HCT116 (cell line): ENCODE data around the gene WFDC5. TPM values are rescaled to one million over a fixed set of nuclear protein-coding genes. Genes with fewer than 3 reads are reported as not detected.
A peak's percentile ranks its signal among the peaks of the same experiment; 100 is the strongest.

ENCODE experiments used
- ATAC-seq: fragments of 200-7000 bp; cut with Tn5 transposase; 2 replicates; pipeline ENCODE4 v1.9.1; 2020; ENCODE audit warnings: mild to moderate bottlenecking, moderate library complexity
- BruUV-seq: library from RNA; stranded (reverse); fragments of 400-500 nt; replicated peaks from 2 replicates; lab custom pipeline; 2021; lab: Mats Ljungman, UMichigan
- CTCF ChIA-PET: fragments of 300-600 bp; sonication (Branson Sonifier 250); formaldehyde crosslinking; loops from one replicate; lab custom pipeline; 2021; ENCODE audit warnings: antibody characterized with exemption; lab: Charles Lee
- POLR2A ChIA-PET: fragments of 300-600, 350-600 bp; sonication (Branson Sonifier 250); formaldehyde crosslinking; loops from one replicate; lab custom pipeline; 2021; ENCODE audit warnings: antibody characterized with exemption; lab: Charles Lee
- RAD21 ChIA-PET, 2 experiments: fragments of 300-600 bp; sonication (Branson Sonifier 250); formaldehyde crosslinking; loops; one replicate each; lab custom pipeline; 2023; ENCODE audit warnings: low total read pairs in 2 of 2; ENCODE audit not compliant: uncharacterized antibody in 2 of 2, unreplicated experiment in 2 of 2, low non-redundant PET in 1 of 2; lab: Charles Lee
- DNase-seq: peaks from one replicate; pipeline ENCODE4 v3.0.0-alpha.2; 2010; ENCODE audit warnings: low read depth, low spot score
- H2AFZ ChIP-seq: fragments of 200-600 bp; shearing (Covaris generic), sonication (generic); 2 replicates; pipeline ENCODE4 v1.6.1; 2017; ENCODE audit warnings: low read depth, mixed run types, mixed read lengths, antibody characterized with exemption, low read length; ENCODE audit not compliant: poor library complexity, severe bottlenecking
- H3K27ac ChIP-seq: 2 replicates; pipeline ENCODE4 v1.5.1; 2012; ENCODE audit warnings: low read depth, low read length
- H3K27me3 ChIP-seq: fragments of 200-600 bp; sonication (generic); 2 replicates; pipeline ENCODE4 v1.6.1; 2016; ENCODE audit warnings: mixed run types, low read length, mixed read lengths; ENCODE audit not compliant: insufficient read depth
- H3K36me3 ChIP-seq, 2 experiments: fragments of 200-500 bp in 1 of 2; fragments of 200-600 bp in 1 of 2; sonication (Bioruptor generic) in 1 of 2; sonication (generic) in 1 of 2; 2 replicates each; pipeline versions ENCODE4 v1.5.1 to v1.6.1; 2014 to 2016; ENCODE audit warnings: low read length in 2 of 2, inconsistent platforms in 1 of 2, mixed read lengths in 1 of 2, mixed run types in 1 of 2; ENCODE audit not compliant: insufficient read depth in 2 of 2, control insufficient read depth in 1 of 2
- H3K4me1 ChIP-seq, 2 experiments: fragments of 200-600 bp in 1 of 2; sonication (generic) in 1 of 2; 2 replicates each; pipeline versions ENCODE4 v1.5.1 to v1.6.1; 2012 to 2017; ENCODE audit warnings: low read length in 2 of 2, inconsistent platforms in 1 of 2, mild to moderate bottlenecking in 1 of 2, mixed read lengths in 1 of 2, mixed run types in 1 of 2, moderate library complexity in 1 of 2; ENCODE audit not compliant: insufficient read depth in 2 of 2, control insufficient read depth in 1 of 2
- H3K4me2 ChIP-seq: fragments of 200-600 bp; sonication (generic); 2 replicates; pipeline ENCODE4 v1.6.1; 2017; ENCODE audit warnings: mixed run types, low read length, mixed read lengths
- H3K4me3 ChIP-seq, 2 experiments: fragments of 200-600 bp in 1 of 2; sonication (generic) in 1 of 2; replicated peaks in 1 of 2; 2 replicates each; pipeline ENCODE4 v1.5.1; 2011 to 2016; ENCODE audit warnings: low read length in 2 of 2, control low read depth in 1 of 2, low read depth in 1 of 2, mild to moderate bottlenecking in 1 of 2, mixed read lengths in 1 of 2, mixed run types in 1 of 2
- H3K79me2 ChIP-seq: fragments of 200-600 bp; sonication (generic); 2 replicates; pipeline ENCODE4 v1.6.1; 2017; ENCODE audit warnings: mild to moderate bottlenecking, mixed run types, low read length, moderate library complexity, mixed read lengths; ENCODE audit not compliant: insufficient read depth
- H3K9ac ChIP-seq: fragments of 200-600 bp; sonication (generic); 2 replicates; pipeline ENCODE4 v1.6.1; 2016; ENCODE audit warnings: low read length, mixed read lengths
- H3K9me2 ChIP-seq: fragments of 200-600 bp; sonication (generic), shearing (Covaris generic); 2 replicates; pipeline ENCODE4 v1.6.1; 2017; ENCODE audit warnings: mixed run types, mild to moderate bottlenecking, moderate library complexity; ENCODE audit not compliant: insufficient read depth
- H3K9me3 ChIP-seq, 2 experiments: fragments of 200-500 bp in 1 of 2; fragments of 200-600 bp in 1 of 2; sonication (Bioruptor generic) in 1 of 2; sonication (generic) in 1 of 2; 2 replicates each; pipeline ENCODE4 v1.6.1; 2014 to 2017; ENCODE audit warnings: low read length in 2 of 2, mixed read lengths in 2 of 2, inconsistent platforms in 1 of 2, low read depth in 1 of 2, mild to moderate bottlenecking in 1 of 2, mixed run types in 1 of 2, moderate library complexity in 1 of 2; ENCODE audit not compliant: control insufficient read depth in 1 of 2, insufficient read depth in 1 of 2
- H4K20me1 ChIP-seq: fragments of 200-600 bp; sonication (generic), shearing (Covaris generic); 2 replicates; pipeline ENCODE4 v1.6.1; 2017; ENCODE audit warnings: mixed run types, mild to moderate bottlenecking, moderate library complexity; ENCODE audit not compliant: insufficient read depth
- ATF3 ChIP-seq: IDR thresholded peaks from 2 replicates; pipeline ENCODE4 v1.6.1; 2012
- CTCF ChIP-seq, 3 experiments: fragments of 200-600 bp in 1 of 3; sonication (generic) in 1 of 3; IDR thresholded peaks in 2 of 3; conservative IDR thresholded peaks in 1 of 3; 2 replicates each; pipeline ENCODE4 v1.5.1; 2012 to 2017; ENCODE audit warnings: low read depth in 2 of 3, low read length in 2 of 3, antibody characterized with exemption in 1 of 3, borderline replicate concordance in 1 of 3, control low read depth in 1 of 3, mild to moderate bottlenecking in 1 of 3, mixed read lengths in 1 of 3, mixed run types in 1 of 3, moderate library complexity in 1 of 3; ENCODE audit not compliant: insufficient read depth in 1 of 3
- EZH2 ChIP-seq: fragments of 200-600 bp; sonication (generic); IDR thresholded peaks from 2 replicates; pipeline ENCODE4 v1.6.1; 2017; ENCODE audit warnings: antibody characterized with exemption, mixed run types
- EZH2phosphoT487 ChIP-seq: fragments of 200-600 bp; IDR thresholded peaks from 2 replicates; pipeline ENCODE4 v1.6.1; 2018; ENCODE audit warnings: antibody characterized with exemption, borderline replicate concordance
- FOSL1 ChIP-seq: IDR thresholded peaks from 2 replicates; pipeline ENCODE4 v1.6.1; 2012; ENCODE audit warnings: low read depth
- POLR2AphosphoS5 ChIP-seq: IDR thresholded peaks from 2 replicates; pipeline ENCODE4 v1.6.1; 2011; ENCODE audit warnings: mild to moderate bottlenecking, low read depth, low read length, moderate library complexity
- REST ChIP-seq: IDR thresholded peaks from 2 replicates; pipeline ENCODE4 v1.6.1; 2012; ENCODE audit warnings: low read depth
- SIN3A ChIP-seq: IDR thresholded peaks from 2 replicates; pipeline ENCODE4 v1.6.1; 2012; ENCODE audit warnings: low read depth
- YY1 ChIP-seq: IDR thresholded peaks from 2 replicates; pipeline ENCODE4 v1.6.1; 2011; ENCODE audit warnings: low read length, low read depth, moderate library complexity, mild to moderate bottlenecking; ENCODE audit not compliant: insufficient replicate concordance; ENCODE audit errors: extremely low read depth
- intact Hi-C: fragments of 100-400 bp; cut with micrococcal nuclease; formaldehyde crosslinking; loops from 2 replicates; pipeline ENCODE4 v1.10.0; 2022
- total RNA-seq: library from RNA; stranded (reverse); gene quantifications from one replicate; pipeline ENCODE4 v1.2.1, GENCODE V29; 2021; ENCODE audit not compliant: unreplicated experiment

Gene WFDC5
- total RNA-seq, 1 experiment from 2014 or later, result not detected

- intact Hi-C loops, result no loop called here
- ChIA-PET POLR2A (no interaction called here), RAD21 (no interaction called here), CTCF (no interaction called here)
- no peak overlapping the region for H3K9ac ChIP-seq
- H3K4me2 ChIP-seq, result no peak overlapping the region
- H3K36me3 ChIP-seq, result peaks cover 0 to 10% of the 10 kb centered on the region in 2 experiments; a peak in 1 of 4 replicates
- no peaks in the 10 kb centered on the region for H3K27me3 ChIP-seq
- no peaks in the 10 kb centered on the region for H4K20me1 ChIP-seq
- H3K9me2 ChIP-seq, result no peaks in the 10 kb centered on the region
- no peak for TF ChIP-seq EZH2phosphoT487
- TF ChIP-seq SIN3A, result no peak
- TF ChIP-seq CTCF (IDR thresholded peaks at IDR 0.05 in 2 of 3, conservative IDR thresholded peaks at IDR 0.05 in 1 of 3; ENCODE audit: borderline replicate concordance in 1 of 3, insufficient read depth in 1 of 3, low read depth in 2 of 3, low read length in 2 of 3), result peak in 2 of 3 experiments; percentile 1 to 13; a peak in 1 of 6 replicates
- TF ChIP-seq ATF3, result no peak
- no peak for TF ChIP-seq YY1
- no peak for TF ChIP-seq POLR2AphosphoS5
- TF ChIP-seq EZH2, result no peak
- TF ChIP-seq FOSL1, result no peak
- TF ChIP-seq REST, result no peak
- H3K27ac ChIP-seq, result no peak overlapping the region
- H3K4me3 ChIP-seq, result no peak overlapping the region
- H3K79me2 ChIP-seq, result no peaks in the 10 kb centered on the region
- H2AFZ ChIP-seq, result no peak overlapping the region
- BruUV-seq, result no TSS peak
- ATAC-seq, result no peak
- no peaks in the 10 kb centered on the region for H3K9me3 ChIP-seq
- no peaks in the 10 kb centered on the region for H3K4me1 ChIP-seq
- DNase-seq, result no peak
These were observed 29.1 kb downstream of the WFDC5 start for GRCh38 chr20:45085867-45086266.
